PC-3 (cell line): ENCODE measurements around the gene ATG9A. TPM values are rescaled to one million over a fixed set of nuclear protein-coding genes. Genes with fewer than 3 reads are reported as not detected.

Experiments
- ATAC-seq: fragments of 200-7000 bp; cut with Tn5 transposase; 2 replicates; pipeline ENCODE4 v1.9.1; 2020; ENCODE audit warnings: mild to moderate bottlenecking, moderate library complexity
- BruUV-seq: library from RNA; stranded (reverse); fragments of 400-500 nt; replicated peaks from 2 replicates; lab custom pipeline; 2021; lab: Mats Ljungman, UMichigan
- CTCF ChIA-PET: fragments of 300-600 bp; sonication (Branson Sonifier 250); formaldehyde crosslinking; loops from one replicate; lab custom pipeline; 2022; ENCODE audit warnings: antibody characterized with exemption; lab: Charles Lee
- POLR2A ChIA-PET: fragments of 300-600 bp; sonication (Branson Sonifier 250); formaldehyde crosslinking; loops from one replicate; lab custom pipeline; 2022; ENCODE audit warnings: antibody characterized with exemption; ENCODE audit not compliant: unreplicated experiment; lab: Charles Lee
- DNase-seq: peaks from one replicate; pipeline ENCODE4 v3.0.0-alpha.2; 2015
- H2AFZ ChIP-seq: fragments of 300-600 bp; sonication (generic); 2 replicates; pipeline ENCODE4 v1.6.0; 2016; ENCODE audit warnings: antibody characterized with exemption, low read length
- H3F3A ChIP-seq: fragments of 300-600 bp; sonication (generic); one replicate; pipeline ENCODE4 v1.6.0; 2017; ENCODE audit warnings: antibody characterized with exemption, low read length, control low read depth, mild to moderate bottlenecking; ENCODE audit not compliant: unreplicated experiment
- H3K27ac ChIP-seq: fragments of 300-600 bp; sonication (generic); 2 replicates; pipeline ENCODE4 v1.5.1; 2016; ENCODE audit warnings: mild to moderate bottlenecking, low read length
- H3K27me3 ChIP-seq: fragments of 300-600 bp; sonication (generic); 2 replicates; pipeline ENCODE4 v1.6.1; 2016; ENCODE audit warnings: low read length, mixed read lengths
- H3K36me3 ChIP-seq: fragments of 300-600 bp; sonication (generic); 2 replicates; pipeline ENCODE4 v1.6.1; 2016; ENCODE audit warnings: low read depth, mixed run types, low read length, mixed read lengths
- H3K4me1 ChIP-seq: fragments of 300-600 bp; sonication (generic); 2 replicates; pipeline ENCODE4 v1.5.1; 2016; ENCODE audit warnings: low read length; ENCODE audit not compliant: insufficient read depth
- H3K4me2 ChIP-seq: fragments of 300-600 bp; sonication (generic); 2 replicates; pipeline ENCODE4 v1.6.0; 2016; ENCODE audit warnings: low read length
- H3K4me3 ChIP-seq: fragments of 300-600 bp; sonication (generic); 2 replicates; pipeline ENCODE4 v1.5.1; 2016; ENCODE audit warnings: mild to moderate bottlenecking, low read length, mixed read lengths
- H3K79me2 ChIP-seq: fragments of 300-600 bp; sonication (generic); 2 replicates; pipeline ENCODE4 v1.6.1; 2017; ENCODE audit warnings: low read length, mixed read lengths
- H3K9ac ChIP-seq: fragments of 300-600 bp; sonication (generic); 2 replicates; pipeline ENCODE4 v1.6.0; 2016; ENCODE audit warnings: mild to moderate bottlenecking, low read length
- H3K9me2 ChIP-seq: fragments of 300-600 bp; sonication (generic); replicated peaks from 2 replicates; pipeline ENCODE4 v1.6.1; 2016; ENCODE audit warnings: mixed run types, low read length, mixed read lengths
- H3K9me3 ChIP-seq: fragments of 300-600 bp; sonication (generic); 2 replicates; pipeline ENCODE4 v1.6.1; 2016; ENCODE audit warnings: low read length, mixed read lengths
- H4K20me1 ChIP-seq: fragments of 300-600 bp; sonication (generic); 2 replicates; pipeline ENCODE4 v1.6.1; 2016; ENCODE audit warnings: low read length, mixed read lengths
- CTCF ChIP-seq: fragments of 300-600 bp; sonication (generic); conservative IDR thresholded peaks from 2 replicates; pipeline ENCODE4 v1.5.1; 2017; ENCODE audit warnings: antibody characterized with exemption, low read depth, mild to moderate bottlenecking, low read length
- EZH2 ChIP-seq: fragments of 300-600 bp; sonication (generic); IDR thresholded peaks from one replicate; pipeline ENCODE4 v1.6.1; 2017; ENCODE audit warnings: antibody characterized with exemption, mild to moderate bottlenecking, low read length; ENCODE audit not compliant: unreplicated experiment
- EZH2phosphoT487 ChIP-seq: fragments of 300-600 bp; sonication (generic); IDR thresholded peaks from 2 replicates; pipeline ENCODE4 v1.6.1; 2018; ENCODE audit warnings: mild to moderate bottlenecking, antibody characterized with exemption, low read length, borderline replicate concordance
- intact Hi-C: fragments of 100-400 bp; cut with micrococcal nuclease; formaldehyde crosslinking; loops from 2 replicates; pipeline ENCODE4 v1.9.0; 2023
- total RNA-seq: library from RNA; depleted of rRNA; stranded (reverse); fragments of >200 nt; gene quantifications from 2 replicates; pipeline ENCODE4 v1.2.3, GENCODE V29; 2014

The ATG9A gene
- total RNA-seq, 1 experiment from 2014 or later: 59.6 TPM

GRCh38 chr2:219230059-219230540, 664 bp upstream of the ATG9A start:
- DNase-seq: peak; percentile 67
- Histone ChIP-seq H3K79me2 (peaks cover 51% of the 10 kb centered on the region), H3K9ac (peak overlapping the region; percentile 80), H3K4me3 (peak overlapping the region; percentile 74), H3F3A (peaks cover 4% of the 10 kb centered on the region), H3K9me2 (no peaks in the 10 kb centered on the region), H3K9me3 (no peaks in the 10 kb centered on the region), H2AFZ (peak overlapping the region; percentile 60), H3K27me3 (no peaks in the 10 kb centered on the region), H3K36me3 (peaks cover 25% of the 10 kb centered on the region), H4K20me1 (no peaks in the 10 kb centered on the region), H3K4me1 (peaks cover 17% of the 10 kb centered on the region), H3K4me2 (peak overlapping the region; percentile 85), H3K27ac (peak overlapping the region; percentile 54)
- BruUV-seq: TSS peak; percentile 72
- ATAC-seq: peak; percentile 47
- POLR2A ChIA-PET: interaction anchor here (0.9 to 1.1 kb wide), 3 partner anchors 19 to 44 kb away, joined by 4 to 6 read pairs (median 5); partner anchors contain the start of gene ZFAND2B
- CTCF ChIA-PET: interaction anchor here (0.7 kb wide), 1 partner anchor 19 kb away, joined by 6 read pairs; no protein-coding TSS in a partner anchor
- intact Hi-C loops: no loop called here
- TF ChIP-seq EZH2 (no peak), EZH2phosphoT487 (no peak)

DNA sequence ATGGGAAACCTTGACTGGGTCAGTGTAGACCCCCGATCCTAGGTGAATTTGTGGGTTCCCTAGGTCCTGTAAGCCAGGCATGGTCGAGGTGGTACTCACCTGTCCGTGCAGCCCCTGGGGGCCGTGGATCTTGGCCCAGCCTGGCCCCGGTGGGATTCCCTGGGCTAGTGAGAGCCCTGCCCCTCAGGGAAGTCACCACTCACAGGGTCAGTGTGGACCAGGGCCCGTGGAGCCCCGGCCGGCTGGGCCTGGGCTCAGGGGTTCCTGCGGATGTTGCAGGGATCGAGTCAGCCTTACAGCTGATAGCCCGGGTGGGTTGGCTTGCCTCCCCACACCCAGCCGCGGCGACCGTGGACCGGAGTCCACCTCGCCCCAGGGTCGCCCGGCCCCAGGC, 528 bp downstream of the ATG9A start:
- peak overlapping the region; percentile 86 for H3K9ac ChIP-seq
- POLR2A ChIA-PET: interaction anchor here (1.2 kb wide), 1 partner anchor 66 kb away, joined by 3 read pairs; no protein-coding TSS in a partner anchor
- TF ChIP-seq EZH2phosphoT487 (no peak), EZH2 (no peak), CTCF (no peak)
- DNase-seq: no peak
- H3K4me1 ChIP-seq: peaks cover 17% of the 10 kb centered on the region
- CTCF ChIA-PET: no interaction called here
- intact Hi-C loops: loop anchor here (1.0 kb wide), 1 partner anchor 20 kb away; no protein-coding TSS in a partner anchor
- no peaks in the 10 kb centered on the region for H3K9me2 ChIP-seq
- BruUV-seq: no TSS peak
- peak overlapping the region; percentile 100 for H3K4me2 ChIP-seq
- peak overlapping the region; percentile 89; the same call in 1 of the 2 replicates for H2AFZ ChIP-seq
- H3K36me3 ChIP-seq: peaks cover 19% of the 10 kb centered on the region
- no peak overlapping the region for H3K27ac ChIP-seq
- H3F3A ChIP-seq: peaks cover 4% of the 10 kb centered on the region
- no peaks in the 10 kb centered on the region for H3K27me3 ChIP-seq
- H3K9me3 ChIP-seq: no peaks in the 10 kb centered on the region
- peaks cover 51% of the 10 kb centered on the region for H3K79me2 ChIP-seq
- H3K4me3 ChIP-seq: peak overlapping the region; percentile 74
- peak; percentile 26 for ATAC-seq
- no peaks in the 10 kb centered on the region for H4K20me1 ChIP-seq

DNA sequence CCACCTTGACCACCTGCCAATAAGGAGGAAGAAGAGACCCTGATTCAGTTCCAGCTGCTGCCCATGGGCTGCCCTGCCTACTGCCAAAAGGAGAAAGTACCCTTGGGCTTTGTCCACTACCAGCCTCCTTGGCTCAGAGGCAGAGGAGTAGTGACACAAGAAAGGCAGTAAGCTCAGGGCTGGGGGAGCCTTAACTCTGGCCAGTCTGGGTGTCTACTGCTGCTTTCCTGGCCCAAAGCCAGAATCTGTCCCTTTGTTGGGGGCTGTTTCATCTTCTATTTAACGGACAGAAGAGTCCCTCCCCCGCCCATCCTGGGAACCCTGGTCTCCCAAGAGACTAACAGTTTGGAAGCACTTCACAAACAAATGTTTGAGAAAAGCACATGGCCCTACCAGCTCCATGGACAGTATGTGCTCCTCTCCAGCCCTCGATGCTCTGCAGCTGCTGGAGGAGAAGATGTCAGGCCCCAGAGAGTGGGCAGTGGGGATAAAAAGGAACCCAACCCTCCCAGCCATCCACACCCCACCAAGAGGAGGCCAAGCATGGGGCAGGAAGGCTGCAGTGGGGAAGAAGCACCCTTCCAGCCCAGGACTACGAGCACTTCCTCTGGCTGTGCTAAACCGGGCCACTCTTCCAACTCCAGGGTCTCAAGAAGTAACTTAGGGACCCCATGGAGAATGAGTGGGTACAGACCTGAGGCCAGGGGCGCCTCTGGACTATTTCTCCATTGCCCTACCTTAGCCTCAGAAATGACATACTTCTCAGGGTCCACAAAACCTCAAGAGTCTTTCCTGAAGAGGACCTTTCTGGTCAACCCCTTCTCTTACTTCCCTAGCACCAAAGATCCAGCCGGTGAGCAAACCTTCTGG, 1.2 kb downstream of the ATG9A start:
- TSS peak; percentile 30 for BruUV-seq
- Histone ChIP-seq H3K4me2 (peak overlapping the region; percentile 100), H3K9ac (peak overlapping the region; percentile 86), H4K20me1 (no peaks in the 10 kb centered on the region), H3K27me3 (no peaks in the 10 kb centered on the region), H3F3A (peaks cover 4% of the 10 kb centered on the region), H3K9me3 (no peaks in the 10 kb centered on the region), H3K36me3 (peaks cover 18% of the 10 kb centered on the region), H3K4me1 (peaks cover 17% of the 10 kb centered on the region), H3K4me3 (peak overlapping the region; percentile 74), H2AFZ (peak overlapping the region; percentile 89; the same call in 1 of the 2 replicates), H3K79me2 (peaks cover 51% of the 10 kb centered on the region), H3K9me2 (no peaks in the 10 kb centered on the region), H3K27ac (no peak overlapping the region)
- CTCF ChIA-PET: no interaction called here
- ATAC-seq (no peak), DNase-seq (no peak)
- intact Hi-C loops: no loop called here
- POLR2A ChIA-PET: interaction anchor here (1.2 kb wide), 1 partner anchor 67 kb away, joined by 3 read pairs; no protein-coding TSS in a partner anchor
- TF ChIP-seq EZH2: no peak
- TF ChIP-seq CTCF: no peak
- no peak for TF ChIP-seq EZH2phosphoT487
